Stimulated activated CD4-positive, alpha-beta T cell treated with anti-CD3 and anti-CD28 coated beads, Interleukin-2, amount 100 ng/mL, for 48 hours (primary cell): Measurements from ENCODE around the gene SLC4A11.

Experiments used
- DNase-seq, 2 donors: peaks; one replicate each; pipeline ENCODE4 v3.0.0-alpha.2; 2020

The SLC4A11 gene

DNA sequence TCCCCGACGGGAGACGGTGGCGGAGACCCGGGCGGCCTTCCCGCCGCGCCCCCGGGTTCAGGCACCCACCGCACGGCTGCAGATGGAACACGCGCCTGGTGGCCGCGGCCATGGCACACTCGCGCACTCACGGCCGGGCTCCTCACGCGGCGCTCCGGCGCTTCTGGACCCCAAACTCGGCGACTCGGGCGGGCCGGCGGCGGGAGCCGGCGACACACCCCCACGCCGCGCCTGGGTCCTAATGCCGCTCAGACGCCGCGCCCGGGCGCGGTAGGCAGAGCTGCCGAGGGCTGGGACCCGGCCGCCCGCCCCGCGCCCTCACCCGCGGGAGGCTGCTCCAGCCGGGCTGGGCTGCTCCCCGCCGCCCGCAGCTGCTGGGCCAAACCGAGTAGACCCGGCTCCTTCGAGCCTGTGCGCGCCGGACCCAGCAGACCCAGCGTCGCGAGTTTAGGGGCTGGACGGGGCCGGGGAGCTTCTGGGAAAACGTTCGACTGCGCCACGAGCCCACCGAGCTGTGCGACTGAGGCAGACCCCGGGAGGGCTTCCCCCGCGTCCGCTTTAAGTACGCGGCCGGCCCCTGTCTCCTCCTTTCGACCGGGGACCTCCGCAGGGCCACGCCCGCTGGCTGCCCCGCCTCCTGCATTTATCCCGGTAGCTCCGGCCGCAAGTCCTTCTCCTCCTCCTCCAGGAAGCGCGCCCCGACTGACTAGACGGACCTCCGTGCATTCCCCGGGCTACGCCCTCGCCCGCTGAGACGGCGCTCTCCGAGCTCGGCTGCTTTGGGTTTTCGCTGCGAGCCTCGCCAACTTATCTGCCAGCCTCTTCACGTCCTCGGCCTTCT is at the start of gene SLC4A11:
Gene SLC4A11 (minus strand): TSS at position 165 of the 841 bp plus-strand sequence. CDS start 53 bp downstream, at position 112.
- DNase-seq, result peak in 1 of 2 donors; percentile 36

DNA sequence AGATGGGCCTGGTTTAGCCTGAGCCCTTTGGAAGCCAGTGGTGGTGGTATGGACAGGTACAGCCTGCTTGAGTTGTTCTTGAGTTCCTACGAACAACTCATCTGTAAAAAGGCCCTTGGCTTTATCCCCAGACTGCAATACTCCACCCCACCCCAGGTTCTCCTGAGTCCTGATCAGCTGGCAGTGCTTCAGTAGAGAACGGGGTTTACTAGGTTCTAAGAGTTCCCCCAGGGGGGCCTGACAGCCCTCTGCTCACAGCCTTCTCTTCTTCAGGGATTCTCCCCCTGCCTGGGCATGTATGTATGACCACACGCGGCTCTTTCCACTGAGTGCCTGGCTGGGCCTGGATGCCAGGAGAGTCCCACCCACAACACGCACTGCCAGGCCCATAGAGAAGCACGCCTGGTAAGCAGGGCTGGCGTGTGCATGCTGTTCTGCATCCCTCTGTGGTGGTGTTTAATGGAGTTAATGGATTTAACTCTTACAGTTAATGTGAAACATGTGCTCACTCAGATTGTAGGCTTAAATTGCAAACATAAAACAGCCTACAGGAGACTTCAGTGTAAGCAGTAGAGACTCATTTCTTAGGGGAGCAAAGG is 44.3 kb upstream of the SLC4A11 start:
- no peak for DNase-seq

- DNase-seq, result no peak
Observed at GRCh38 chr20:3282271-3283221, 43.6 kb upstream of the SLC4A11 start.

- no peak for DNase-seq
Observed at GRCh38 chr20:3281437-3281836, 42.4 kb upstream of the SLC4A11 start.

GRCh38 chr20:3279761-3280160 is 40.8 kb upstream of the SLC4A11 start:
- no peak for DNase-seq

DNA sequence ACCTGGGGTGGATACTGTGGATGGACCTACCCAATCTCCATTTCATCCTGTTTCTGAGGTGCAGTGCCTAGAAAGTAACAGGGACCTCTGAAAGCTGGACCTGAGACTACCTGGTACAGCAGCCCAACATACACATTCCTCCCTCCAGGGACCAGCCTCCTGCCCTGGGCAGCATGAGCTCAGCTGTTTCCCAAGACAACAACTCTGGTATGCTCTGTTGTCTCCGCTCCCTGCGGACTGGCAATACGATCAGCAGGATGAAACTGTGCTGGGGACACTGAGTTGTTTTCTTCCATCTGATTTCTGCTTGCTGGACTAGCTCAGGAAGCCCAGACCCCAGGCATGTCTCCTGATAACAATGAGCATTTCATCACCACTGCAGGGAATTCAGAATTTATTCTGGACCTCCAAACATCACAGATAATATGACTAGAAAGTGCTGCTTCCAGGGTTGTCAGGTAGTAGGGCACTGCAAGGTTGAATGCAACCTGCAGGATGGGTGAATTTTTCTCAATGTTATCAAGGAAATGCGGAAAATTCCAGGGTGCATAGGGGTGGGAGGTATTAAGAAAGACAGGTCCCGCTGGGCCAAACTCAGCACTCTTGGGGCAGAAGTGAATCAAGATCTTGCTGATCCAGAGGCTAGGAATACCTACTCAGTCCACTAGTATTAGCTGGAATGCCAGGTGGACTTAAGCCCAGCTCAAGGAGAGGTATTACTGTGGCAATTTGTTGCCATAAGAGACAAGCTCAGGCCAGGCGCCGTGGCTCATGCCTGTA is 38.9 kb upstream of the SLC4A11 start:
- no peak for DNase-seq

- no peak for DNase-seq
Observed at GRCh38 chr20:3276680-3277015, 37.7 kb upstream of the SLC4A11 start.

GRCh38 chr20:3275966-3276679 is 37.1 kb upstream of the SLC4A11 start:
- DNase-seq, result no peak

DNA sequence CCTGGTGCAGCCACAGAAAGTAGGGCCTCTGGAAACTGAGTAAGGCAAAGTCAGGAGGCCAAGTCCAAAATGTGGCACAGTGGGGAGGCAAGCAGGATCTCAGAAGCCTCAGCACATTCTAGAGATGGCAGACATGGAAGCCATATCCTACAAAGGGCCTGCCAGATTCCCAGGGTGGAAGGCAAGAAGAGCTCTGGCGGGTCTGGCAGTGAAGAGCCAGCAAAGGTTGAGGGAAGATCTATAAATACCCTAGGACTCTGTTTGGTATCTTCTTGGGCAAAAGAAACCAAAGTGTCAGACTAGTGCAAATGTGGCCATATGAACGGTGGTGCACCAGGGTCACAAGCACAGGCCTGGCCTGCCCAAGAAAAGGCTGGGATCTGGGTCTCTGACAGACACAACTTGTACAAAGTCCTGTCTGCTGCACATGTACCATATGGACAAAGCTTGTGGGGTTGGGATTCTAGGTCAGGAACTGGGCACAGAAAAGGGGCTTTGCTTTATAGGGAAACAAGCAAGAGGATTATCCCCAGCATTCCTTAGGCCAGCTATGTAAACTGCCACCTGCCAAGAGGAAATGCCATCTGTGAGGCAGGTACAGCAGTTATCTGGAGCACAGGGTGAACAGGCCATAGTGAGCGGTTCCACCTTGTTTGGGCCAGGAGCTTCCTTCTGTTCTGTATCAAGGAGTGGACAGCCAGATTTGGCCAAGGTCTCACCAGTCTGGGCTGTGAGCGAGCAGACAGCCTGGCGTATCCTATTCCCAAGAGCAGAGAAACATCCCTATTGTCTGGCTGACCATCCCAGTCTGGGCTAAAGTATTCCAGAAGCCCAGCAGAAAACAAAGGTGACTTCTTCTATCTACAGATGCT is 36.3 kb upstream of the SLC4A11 start:
- DNase-seq, result no peak

DNA sequence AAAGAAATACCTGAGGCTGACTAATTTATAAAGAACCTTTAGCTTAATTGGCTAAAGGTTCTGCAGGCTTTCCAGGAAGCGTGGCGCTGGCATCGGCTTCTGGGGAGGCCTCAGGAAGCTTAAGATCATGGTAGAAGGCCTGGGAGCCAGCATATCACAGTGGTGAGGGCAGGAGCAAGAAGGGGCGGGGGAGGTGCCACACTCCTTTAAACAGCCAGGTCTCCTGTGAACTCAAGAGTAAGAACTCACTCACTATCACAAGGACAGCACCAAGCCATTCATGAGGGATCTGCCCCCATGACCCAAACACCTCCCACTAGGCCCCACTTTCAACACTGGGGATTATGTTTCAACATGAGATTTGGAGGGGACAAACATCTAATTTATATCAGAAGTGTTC is 34.4 kb upstream of the SLC4A11 start:
- no peak for DNase-seq

DNA sequence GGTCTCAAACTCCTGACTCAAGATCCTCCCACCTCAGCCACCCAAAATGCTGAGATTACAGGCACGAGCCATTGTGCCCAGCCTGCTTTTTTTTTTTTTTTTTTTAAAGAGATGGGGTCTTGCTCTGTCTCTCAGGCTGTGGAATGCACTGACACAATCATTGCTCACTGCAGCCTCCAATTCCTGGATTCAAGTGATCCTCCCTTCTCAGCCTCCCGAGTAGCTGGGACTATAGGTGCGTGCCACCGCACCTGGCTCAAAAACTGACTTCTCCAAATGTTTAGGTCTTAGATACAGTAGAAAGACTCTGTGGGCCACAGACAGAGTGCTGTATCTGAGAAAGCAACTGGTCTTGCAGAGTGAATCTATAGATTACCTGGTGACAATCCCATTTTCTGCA is 31.1 kb upstream of the SLC4A11 start:
- no peak for DNase-seq

DNA sequence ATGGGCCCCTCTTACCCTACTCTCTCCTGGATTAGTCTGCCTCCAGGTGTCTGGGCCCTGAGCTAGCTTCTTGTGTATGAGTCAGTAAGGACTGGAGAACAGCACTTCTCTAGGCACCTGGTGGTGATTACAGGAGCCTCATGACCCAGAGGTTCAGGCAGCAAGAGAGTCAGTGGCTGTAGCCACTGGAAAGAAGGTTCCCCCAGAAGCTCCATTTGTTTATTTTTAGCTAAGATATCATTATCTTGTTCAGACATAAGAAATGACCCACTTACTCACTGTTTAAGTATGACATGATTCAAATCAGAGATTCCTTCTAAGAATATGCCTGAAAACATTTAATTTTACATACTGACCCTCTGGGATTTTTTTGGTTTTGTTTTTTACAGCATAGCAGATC is 23.6 kb upstream of the SLC4A11 start:
- no peak for DNase-seq

GRCh38 chr20:3258429-3258828 is 19.4 kb upstream of the SLC4A11 start:
- DNase-seq, result no peak

GRCh38 chr20:3255728-3256127 is 16.7 kb upstream of the SLC4A11 start:
- no peak for DNase-seq

DNA sequence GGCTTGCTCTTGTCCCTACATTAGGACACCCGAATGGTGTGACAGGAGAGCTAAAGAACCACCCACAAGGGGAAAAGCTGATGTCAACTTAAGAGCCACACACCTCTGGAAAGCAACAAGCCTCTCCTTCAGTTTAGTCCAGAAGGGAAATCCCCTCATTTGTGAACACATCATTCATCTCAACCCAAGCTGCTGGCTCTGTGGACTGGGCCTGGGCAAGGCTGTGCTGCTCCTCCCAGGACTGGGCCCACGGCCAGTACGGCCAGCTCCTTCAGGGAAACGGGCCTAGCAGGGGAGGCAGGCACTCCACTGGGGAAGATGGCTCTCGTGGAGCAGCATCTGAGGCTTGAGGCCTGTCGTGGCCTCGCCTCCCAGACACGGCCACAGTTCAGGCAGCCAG is 12.8 kb upstream of the SLC4A11 start:
- DNase-seq, result no peak

DNA sequence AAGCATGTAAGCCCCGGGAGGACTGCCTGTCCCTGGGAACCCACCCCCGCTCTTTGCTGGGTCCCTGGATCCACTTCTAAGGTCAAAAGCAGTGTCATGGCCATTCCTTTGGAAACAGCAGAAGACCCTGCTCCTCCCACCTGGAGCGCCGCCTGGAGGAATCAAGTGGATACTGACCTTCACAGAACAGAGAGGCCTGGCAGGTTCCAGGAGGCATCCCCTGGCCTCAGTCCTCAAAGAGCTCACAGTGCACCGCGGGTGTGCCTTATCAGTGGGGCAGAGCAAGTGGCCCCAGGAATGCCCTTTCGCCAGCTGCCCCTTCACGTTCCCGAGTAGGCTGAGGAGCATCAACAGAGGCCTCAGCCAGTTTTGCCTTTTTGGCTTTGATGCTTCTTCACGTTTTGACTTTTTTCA is 11.1 kb upstream of the SLC4A11 start:
- no peak for DNase-seq

- DNase-seq, result no peak
Observed at GRCh38 chr20:3248993-3249347, 10.0 kb upstream of the SLC4A11 start.

GRCh38 chr20:3248167-3248992 is 9.4 kb upstream of the SLC4A11 start:
- no peak for DNase-seq

- no peak for DNase-seq
Observed at GRCh38 chr20:3247638-3248037, 8.6 kb upstream of the SLC4A11 start.

- DNase-seq, result no peak
Observed at GRCh38 chr20:3246682-3247081, 7.7 kb upstream of the SLC4A11 start.
